Subcutaneous adipose tissue (tissue), 4 donors: Measurements from ENCODE around the gene EN2. TPM values are rescaled to one million over a fixed set of nuclear protein-coding genes. Genes with fewer than 3 reads are reported as not detected.

Experiments
- total RNA-seq, 4 donors: library from RNA; depleted of rRNA; stranded (reverse); fragments of >200 nt; gene quantifications; one replicate each; pipeline ENCODE4 v1.1.0, GENCODE V29; 2016
- TF ChIP-seq, protein P1 (sequence below): fragments of 450-650 bp; IDR thresholded peaks from one replicate; pipeline ENCODE4 v1.5.1; 2016; ENCODE audit warnings: low read depth, mild to moderate bottlenecking, control low read depth, antibody characterized with exemption, moderate library complexity

Gene EN2
- total RNA-seq, 4 donors from 2014 or later, result not detected

DNA sequence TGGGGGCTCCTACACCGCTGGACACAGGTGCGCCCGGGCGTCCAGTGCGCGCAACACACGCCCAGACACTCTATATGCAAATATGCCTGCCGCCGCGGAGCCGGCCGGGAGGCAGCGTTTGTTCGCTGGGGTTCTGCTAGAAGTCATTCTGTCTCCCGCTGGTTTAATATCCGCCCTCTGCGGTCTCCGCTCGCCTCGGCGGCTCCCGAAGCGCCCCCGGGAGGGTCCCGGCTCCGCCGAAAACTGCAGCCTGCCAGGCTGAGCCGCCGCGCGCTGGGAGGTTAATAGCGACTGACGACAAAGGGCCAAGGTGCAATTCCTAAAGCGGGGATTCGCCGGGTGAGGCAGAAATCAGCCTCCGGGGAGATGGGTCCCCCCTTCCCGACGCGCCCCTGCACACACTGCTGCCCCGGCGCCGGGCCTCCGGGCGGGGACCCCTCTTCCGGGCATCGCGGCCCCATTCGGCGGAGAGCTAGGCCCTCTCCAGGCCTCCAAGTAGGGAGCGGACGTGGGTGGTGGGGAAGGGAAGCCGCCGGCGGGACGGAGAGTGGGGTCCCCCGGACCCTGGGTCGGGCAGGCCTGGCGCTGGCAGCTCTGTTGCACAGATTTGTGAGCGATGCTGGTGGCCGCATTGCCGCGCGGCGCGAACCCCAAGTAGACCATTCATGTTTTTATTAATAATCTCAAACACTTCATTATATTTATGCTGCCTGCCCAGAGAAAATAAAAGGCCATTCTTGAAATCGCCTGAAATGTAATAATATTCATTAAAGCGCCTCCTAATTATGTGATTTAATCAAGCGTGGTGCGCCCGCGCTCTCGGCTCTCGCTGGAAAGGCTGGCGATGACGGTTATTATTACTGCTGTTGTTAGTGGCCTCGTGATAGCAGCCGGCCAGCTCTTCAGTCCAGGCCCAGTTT is 9.1 kb downstream of the EN2 start:
- TF ChIP-seq, protein P1, sequence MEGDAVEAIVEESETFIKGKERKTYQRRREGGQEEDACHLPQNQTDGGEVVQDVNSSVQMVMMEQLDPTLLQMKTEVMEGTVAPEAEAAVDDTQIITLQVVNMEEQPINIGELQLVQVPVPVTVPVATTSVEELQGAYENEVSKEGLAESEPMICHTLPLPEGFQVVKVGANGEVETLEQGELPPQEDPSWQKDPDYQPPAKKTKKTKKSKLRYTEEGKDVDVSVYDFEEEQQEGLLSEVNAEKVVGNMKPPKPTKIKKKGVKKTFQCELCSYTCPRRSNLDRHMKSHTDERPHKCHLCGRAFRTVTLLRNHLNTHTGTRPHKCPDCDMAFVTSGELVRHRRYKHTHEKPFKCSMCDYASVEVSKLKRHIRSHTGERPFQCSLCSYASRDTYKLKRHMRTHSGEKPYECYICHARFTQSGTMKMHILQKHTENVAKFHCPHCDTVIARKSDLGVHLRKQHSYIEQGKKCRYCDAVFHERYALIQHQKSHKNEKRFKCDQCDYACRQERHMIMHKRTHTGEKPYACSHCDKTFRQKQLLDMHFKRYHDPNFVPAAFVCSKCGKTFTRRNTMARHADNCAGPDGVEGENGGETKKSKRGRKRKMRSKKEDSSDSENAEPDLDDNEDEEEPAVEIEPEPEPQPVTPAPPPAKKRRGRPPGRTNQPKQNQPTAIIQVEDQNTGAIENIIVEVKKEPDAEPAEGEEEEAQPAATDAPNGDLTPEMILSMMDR, result no peak

DNA sequence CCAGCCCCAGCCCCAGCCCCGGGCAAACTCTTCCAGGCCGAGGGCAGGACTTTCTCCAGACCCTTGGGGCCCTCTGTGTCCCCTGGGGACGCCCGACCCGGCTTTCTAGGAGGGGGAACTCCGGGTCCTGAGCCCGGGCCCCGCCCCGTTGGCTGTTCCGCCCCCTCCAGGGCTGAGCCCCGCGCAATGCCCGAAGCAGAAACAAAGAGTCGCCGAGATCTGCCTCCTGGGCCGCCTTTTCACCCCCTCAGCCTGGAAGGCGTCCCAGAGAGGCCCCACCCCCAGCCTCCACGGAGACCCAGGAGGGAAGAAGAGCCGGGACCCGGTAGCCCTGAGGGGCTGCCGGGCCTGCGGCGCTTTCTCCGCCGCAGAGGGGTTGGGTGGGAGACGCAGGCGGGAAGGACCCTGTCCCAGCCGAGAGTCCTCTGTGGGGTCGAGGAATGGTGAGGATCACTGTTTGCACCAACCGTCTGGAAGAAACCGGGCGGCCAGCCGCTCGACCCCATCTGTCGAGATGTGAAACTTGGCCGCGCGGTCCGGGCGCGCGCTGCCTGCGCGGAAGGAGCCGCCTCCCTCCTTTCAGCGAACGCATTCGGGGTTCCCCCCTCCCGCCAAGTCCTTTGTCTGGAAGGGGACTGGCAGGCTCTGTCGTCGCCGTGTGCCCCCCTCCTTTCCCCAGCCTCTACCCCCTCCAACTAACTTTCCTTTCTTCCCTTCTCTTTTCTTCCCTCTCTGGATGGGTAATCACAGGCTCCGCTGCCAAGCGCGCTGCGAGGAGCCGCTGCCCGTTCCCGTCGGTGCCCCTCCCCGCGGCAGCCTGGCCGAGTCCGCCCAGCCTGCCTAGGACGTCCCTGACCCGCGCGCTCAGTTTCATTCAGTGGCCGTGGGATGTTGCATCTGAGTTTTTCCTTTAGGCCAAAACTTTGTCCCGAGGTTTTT is 10.2 kb downstream of the EN2 start:
- TF ChIP-seq, protein P1, result no peak

- TF ChIP-seq, protein P1, result no peak
Measured at GRCh38 chr7:155468785-155469148, 10.8 kb downstream of the EN2 start.

GRCh38 chr7:155469311-155470185 is 11.6 kb downstream of the EN2 start:
- TF ChIP-seq, protein P1, result no peak

DNA sequence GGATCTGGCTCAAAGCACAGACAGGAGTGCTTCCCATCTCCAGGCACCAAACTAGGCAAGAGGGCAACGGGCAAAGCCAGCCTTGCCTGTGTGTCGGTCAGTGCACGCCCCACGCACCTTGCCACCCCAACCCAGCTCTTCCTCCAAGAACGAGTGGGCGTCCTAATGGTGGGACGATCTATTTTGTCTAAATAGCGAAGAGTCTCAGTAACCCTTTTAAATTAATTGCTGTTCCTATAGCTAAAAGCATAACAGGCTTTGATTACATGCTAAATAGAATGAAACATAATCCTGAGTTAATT is 12.2 kb downstream of the EN2 start:
- TF ChIP-seq, protein P1, result no peak

GRCh38 chr7:155470686-155471638 is 13.0 kb downstream of the EN2 start:
- TF ChIP-seq, protein P1, result no peak
